GM18505 (cell line): ENCODE measurements around the gene RAVER2.
"Not testable (repeated sequence)": the region's sequence is repeated elsewhere in the genome, so short reads cannot be mapped to it uniquely, and the experiment has no call there.

Source experiments
- ATAC-seq: cut with Tn5 transposase; IDR thresholded peaks from one replicate; pipeline ENCODE4 v1.9.1; 2021; ENCODE audit not compliant: unreplicated experiment
- POLR2A ChIP-seq: IDR thresholded peaks from 4 replicates; pipeline ENCODE4 v1.6.1; 2011; ENCODE audit warnings: borderline replicate concordance; ENCODE audit not compliant: insufficient read depth, insufficient read length; ENCODE audit errors: extremely low read depth

Gene RAVER2

DNA sequence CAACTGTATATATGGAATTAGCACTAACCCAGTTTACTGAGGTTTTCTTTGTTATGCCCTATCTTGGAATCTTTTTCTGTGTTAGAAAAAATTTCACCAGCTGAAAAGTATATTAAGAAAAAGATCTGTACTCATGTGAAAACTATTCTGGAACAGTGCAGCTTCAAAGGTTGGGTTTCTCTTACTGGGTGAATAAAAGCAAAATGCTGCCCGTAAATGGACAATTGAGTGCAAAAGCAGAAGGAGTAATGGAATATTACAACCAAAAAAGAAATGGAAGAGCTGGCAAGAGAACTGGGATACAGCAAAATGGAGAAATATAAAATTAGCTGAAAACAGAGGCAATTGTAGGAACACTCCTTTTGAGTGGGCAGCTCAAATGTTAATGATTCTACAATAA, 17.0 kb upstream of the RAVER2 start:
- ATAC-seq = no peak
- no peak for TF ChIP-seq POLR2A

DNA sequence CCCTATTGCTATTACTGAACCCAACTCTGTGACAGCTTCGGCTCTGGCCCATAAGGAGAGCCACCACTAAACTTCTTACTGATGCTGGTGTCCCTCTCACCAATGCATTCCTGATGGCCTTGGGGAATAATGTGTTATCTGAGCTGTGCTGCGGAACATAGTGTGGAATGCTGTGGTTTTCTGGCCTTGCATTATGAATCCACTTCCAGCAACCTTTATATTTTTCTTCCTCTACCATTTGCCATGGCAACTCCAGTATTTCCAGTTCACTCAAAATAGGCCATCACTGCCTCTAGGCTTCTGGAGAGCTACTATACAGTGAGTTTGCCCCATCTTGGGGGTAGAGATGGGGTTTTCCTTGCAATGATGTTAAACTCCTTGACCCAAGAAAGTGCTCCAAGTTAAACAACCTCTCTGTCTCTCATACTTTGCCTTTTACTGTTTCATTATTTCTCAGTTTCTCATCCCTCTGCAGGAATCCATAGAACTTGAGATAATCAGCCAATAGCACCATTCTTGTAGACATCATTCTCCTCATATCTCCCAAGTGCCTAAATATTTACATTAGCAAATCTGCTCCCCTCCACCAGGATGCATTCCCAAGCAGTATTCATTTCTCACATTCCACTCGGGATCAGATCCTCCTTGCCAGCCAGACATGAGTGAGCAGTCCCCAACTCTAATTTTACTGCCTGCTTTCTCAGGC, 11.1 kb upstream of the RAVER2 start:
- TF ChIP-seq POLR2A = no peak
- ATAC-seq = no peak

DNA sequence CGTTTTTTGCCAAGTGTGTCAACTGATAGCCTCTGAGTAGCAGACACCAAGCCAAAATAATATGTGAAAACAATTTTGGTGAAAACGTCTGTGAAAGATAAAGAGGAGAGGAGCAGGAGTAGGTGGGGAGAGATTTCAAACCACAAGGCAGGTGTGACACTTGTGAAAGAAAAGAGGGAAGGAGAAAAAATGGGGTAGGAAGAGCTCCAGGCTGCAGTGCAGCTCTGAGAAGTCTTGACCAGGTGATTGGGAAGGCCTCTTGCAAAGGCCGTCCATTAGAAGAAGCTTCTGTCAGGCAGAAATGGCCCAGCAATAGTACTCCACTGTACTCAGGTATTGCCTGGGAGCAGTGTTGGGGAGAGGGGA, 10.6 kb upstream of the RAVER2 start:
- no peak for ATAC-seq
- no peak for TF ChIP-seq POLR2A

DNA sequence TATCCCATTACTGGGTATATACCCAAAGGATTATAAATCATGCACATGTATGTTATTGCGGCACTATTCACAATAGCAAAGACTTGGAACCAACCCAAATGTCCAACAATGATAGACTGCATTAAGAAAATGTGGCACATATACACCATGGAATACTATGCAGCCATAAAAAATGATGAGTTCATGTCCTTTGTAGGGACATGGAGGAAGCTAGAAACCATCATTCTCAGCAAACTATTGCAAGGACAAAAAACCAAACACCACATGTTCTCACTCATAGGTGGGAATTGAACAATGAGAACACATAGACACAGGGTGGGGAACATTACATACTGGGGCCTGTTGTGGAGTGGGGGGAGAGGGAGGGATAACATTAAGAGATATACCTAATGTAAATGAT, 4.2 kb upstream of the RAVER2 start:
- ATAC-seq = not testable (repeated sequence)

DNA sequence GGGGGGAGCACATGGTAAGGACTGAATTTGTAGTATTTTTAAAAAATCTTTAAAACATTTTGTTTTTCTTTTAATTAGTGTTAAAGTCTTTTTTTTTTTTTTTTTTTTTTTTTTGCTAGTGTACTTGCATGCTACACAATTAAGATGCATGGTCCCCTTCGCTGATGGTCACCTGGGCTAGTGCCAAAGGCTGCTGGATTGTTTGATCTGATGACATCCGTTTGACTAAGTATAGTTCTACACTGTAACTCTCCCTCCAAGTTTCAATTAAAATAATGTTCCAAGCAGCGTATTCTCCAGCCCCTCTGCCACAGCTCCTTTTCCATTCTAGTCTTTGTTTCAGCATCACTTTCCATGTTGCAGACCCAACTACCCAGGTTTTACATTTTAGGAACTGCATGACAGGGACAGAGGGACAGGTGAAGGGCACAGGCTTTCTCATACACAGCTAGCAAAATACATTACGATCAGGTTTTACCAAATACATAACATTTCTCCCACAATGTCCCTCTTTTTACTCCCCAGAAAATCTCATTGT, 852 bp upstream of the RAVER2 start:
- no peak for TF ChIP-seq POLR2A
- no peak for ATAC-seq

DNA sequence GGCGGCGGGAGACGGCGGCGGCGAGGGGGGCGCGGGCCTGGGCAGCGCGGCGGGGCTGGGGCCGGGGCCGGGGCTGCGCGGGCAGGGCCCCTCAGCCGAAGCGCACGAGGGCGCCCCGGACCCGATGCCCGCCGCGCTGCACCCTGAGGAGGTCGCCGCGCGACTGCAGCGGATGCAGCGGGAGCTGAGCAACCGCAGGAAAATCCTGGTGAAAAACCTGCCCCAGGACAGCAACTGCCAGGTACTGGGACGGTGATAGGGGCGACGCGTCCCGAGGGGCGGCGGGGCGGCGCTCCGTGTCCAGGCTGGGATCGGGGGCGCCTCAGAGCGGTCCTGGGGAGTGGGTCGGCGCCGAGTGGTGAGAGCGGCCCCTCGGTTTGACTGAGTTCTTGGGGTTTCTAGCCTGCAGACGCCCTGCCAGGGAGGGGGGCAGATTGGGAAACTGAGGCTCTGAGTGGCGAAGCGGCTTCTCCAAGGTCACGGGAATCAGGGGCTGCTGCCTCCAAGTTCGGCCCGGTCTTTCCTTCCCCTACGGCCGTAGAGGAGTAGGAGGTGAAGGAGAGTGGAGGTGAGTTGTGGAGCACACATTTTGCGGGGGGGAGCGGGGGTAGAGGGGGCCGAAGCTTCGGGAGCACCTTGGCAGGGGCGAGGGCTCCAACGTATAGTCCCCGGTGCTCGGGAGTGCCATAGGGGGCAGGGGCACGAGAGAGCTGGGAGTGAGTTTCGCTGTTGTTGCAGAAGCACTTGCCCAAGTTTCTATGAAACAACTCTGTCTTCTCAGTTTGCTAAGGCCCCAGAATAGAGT, 508 bp downstream of the RAVER2 start:
- peak; percentile 18 for ATAC-seq
- TF ChIP-seq POLR2A = no peak

DNA sequence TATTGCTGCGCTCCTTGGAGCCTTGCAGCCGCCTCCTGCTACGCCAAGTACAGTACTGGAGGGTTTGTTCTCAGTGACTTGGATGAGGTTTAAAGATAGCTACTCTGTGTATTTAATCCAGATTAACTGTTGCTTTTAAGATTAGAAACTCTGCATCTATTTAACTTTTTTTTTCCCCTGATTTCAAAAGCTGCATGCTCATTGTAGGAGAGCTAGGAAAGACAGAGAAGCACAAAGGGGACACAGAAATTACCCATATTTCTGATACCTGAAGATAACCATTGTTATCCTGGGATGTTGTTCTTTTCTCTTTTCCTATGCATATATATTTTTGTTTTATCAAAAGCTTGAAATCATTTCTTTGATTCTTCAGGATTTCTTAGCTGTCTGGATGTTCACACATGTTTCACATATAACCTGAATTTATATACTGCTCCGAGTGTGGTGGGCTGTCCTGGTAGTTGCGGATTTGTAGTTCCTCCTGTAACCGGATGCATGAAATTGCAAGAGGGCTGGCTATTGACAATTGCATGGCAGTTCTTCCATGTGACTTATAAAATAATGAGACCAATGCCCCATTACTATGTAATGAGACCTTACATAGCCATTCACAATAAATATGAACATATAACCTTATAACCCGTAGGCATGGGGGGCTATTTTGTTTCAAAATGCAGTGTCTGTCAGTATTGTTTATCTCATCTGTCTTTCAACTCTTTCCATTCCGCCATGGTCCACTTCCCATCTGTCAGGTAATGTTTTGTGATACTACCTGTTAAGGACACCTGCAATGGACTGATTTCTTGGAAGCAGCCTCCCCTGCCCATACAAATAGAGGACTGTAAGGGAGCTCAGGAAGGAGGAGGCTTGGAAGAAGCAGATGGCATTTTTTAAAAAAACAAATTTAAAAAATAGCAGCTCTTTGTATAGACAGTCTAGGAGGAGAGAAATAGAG, 1.4 kb downstream of the RAVER2 start:
- TF ChIP-seq POLR2A = no peak
- ATAC-seq = no peak

DNA sequence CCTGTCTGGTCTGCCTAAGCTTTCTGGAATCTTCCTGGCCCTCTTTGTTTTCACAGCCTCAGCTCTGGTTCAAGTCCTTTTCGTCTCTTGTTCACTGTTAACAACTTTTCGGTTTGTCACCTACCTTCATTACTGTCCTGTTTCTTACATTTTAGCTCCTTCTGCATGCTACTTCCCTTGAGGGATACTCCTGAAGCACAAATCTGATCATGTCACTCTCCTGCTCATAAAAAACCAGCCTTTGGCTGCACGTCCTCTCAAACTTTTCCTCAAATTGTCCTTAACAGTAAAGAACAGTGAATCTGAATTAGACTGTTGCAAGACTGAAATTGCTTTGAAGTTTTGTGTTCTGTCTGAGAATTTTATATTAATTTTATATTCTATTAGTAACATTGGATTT, 3.3 kb downstream of the RAVER2 start:
- ATAC-seq = no peak
- TF ChIP-seq POLR2A = no peak

DNA sequence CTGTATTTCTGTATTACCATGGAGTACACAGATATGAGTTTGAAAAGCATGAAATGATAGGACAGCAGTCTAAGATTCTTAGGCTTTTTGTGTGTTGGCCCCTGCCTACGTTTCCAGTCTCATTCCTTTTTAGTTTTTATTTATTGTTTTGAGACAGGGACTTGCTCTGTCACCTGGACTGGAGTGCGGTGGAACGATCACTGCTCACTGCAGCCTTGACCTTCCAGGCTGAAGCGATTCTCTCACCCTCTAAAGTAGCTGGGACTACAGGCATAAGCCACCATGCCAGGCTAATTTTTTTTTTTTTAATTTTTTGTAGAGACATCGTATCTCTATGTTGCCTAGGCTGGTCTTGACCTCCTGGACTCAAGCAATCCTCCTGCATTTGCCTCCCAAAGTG, 3.8 kb downstream of the RAVER2 start:
- no peak for TF ChIP-seq POLR2A
- ATAC-seq = no peak

DNA sequence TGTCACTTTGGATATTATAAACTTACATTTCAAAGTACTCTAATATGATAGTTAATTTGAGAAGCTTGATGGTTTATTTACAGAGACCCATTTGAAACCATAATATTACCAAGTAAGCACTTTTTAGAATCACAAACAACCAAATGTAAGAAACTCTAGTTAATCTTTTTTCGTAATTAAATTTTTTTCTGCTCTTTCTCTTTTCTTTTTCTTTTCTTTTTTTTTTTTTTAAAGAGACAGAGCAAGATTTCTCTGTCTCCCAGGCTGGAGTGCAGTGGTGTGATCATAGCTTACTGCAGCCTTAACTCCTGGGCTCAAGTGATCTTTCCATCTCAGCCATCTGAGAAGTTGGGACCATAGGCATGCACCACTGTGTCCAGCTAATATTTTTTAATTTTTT, 5.2 kb downstream of the RAVER2 start:
- no peak for ATAC-seq
- no peak for TF ChIP-seq POLR2A

DNA sequence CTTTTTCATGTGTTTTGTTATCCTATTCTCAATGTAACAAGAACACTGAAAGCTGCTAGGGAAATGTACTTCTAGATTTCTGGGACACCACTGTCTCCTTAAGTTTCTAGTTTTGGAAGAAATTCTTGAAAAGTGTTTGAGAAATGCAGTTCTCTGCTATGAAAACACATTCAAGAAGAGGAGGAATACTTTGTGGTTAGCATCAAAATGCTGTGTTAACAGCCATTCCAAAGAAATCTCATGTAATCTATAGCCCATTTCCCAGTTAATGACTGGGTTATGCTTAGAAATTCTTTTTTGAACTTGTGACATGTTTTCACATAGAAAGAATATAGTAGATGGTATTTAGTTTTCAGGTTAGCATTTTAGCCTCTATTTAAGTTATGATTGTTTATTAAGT, 6.0 kb downstream of the RAVER2 start:
- TF ChIP-seq POLR2A = no peak
- no peak for ATAC-seq

DNA sequence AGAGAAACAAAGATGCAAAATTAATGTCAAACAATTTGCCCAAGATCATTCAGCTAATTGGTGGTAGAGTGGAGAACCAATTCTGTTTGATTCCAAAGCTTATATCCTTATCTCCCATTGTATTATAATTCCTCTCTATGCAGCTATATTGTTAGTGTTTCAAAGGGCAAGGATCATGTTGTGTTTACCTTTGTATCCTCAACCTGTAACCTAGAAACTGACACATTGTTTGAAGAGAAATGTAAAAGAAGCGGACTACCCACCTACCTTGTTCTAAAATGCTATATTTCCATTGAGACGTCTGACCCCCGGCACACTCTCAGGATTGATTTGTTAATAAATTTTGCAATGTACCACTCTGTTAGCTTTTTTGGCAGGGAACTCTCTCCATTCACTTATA, 9.3 kb downstream of the RAVER2 start:
- TF ChIP-seq POLR2A = no peak
- no peak for ATAC-seq

DNA sequence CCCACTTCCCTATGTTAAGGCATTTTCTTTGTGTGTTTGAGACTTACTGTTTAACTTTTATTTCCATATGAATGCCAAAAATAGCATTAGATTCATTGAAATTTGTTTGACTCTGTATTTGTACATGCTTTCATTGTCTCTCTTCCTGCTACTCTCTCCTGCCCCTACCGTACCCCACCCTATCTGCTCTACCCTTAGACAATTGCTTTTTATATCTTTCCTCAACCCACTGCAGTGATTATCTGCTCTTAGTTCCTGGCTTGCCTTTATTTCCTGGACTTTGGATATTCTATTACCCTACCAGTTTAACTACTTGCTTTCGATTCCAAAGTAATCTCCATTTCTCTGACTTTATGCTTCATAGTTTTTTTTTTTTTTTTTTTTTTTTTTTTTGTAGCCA, 10.5 kb downstream of the RAVER2 start:
- no peak for ATAC-seq
- TF ChIP-seq POLR2A = no peak
